Measurements from ENCODE around the gene NCAPD2.

NCAPD2 gene

DNA sequence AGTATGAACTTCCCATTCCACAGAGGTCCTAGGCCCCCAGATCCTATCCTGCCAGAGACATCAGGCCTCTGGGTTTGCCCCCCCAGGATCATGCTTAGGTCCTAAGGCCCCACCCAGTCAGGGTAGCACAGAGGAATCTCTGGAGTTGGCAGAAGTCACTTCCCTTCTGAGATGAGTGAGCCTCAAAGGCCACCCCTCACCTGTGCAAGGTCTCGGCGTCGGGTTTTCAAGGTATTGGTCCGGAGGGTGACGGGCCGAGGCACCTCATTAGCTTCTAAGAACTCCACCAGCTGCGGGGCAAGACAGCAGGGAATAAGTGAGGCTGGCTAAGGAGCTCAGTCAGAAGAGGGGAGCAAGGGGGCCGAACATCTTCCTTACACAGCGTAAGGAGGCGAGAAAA, 69.0 kb downstream of the NCAPD2 start:
- DNase-seq (ENCODE audit: low read depth), result no peak
- TF ChIP-seq, protein P1, sequence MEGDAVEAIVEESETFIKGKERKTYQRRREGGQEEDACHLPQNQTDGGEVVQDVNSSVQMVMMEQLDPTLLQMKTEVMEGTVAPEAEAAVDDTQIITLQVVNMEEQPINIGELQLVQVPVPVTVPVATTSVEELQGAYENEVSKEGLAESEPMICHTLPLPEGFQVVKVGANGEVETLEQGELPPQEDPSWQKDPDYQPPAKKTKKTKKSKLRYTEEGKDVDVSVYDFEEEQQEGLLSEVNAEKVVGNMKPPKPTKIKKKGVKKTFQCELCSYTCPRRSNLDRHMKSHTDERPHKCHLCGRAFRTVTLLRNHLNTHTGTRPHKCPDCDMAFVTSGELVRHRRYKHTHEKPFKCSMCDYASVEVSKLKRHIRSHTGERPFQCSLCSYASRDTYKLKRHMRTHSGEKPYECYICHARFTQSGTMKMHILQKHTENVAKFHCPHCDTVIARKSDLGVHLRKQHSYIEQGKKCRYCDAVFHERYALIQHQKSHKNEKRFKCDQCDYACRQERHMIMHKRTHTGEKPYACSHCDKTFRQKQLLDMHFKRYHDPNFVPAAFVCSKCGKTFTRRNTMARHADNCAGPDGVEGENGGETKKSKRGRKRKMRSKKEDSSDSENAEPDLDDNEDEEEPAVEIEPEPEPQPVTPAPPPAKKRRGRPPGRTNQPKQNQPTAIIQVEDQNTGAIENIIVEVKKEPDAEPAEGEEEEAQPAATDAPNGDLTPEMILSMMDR (conservative IDR thresholded peaks at IDR 0.05; ENCODE audit: low read depth, low read length), result no peak
- H3K4me3 ChIP-seq (ENCODE audit: low read depth, low read length), result no peak overlapping the region

DNA sequence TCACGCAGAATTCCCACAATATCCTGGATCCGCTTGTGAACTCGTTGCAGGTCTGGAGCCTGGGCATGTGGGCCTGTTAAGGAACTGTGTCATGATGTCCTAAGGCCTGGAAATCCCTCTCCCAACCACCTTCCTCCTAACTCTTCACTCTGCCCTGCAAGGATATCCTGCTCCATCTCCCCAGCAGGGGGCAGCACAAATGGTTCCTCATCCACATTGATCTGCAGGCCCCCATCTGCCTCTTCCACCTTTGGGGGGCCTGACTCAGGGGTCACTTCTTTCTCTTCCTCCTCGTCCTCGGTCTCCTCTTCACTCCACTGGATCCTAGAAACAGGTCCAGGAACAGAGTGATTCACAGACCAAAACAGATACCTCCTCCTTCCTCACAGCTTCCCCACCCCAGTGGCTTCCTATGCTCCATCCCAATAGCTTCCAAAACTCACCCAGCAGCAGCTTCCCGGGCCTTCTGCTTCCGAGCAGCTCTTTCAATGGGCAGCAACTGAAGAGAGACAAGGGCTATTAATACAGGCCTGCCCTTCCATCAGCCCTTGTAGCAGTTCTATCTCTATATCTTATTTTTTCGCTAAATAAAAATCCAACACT, 69.6 kb downstream of the NCAPD2 start:
- H3K4me3 ChIP-seq (ENCODE audit: low read depth, low read length), result no peak overlapping the region
- DNase-seq (ENCODE audit: low read depth), result peak; percentile 61
- TF ChIP-seq, protein P1 (conservative IDR thresholded peaks at IDR 0.05; ENCODE audit: low read depth, low read length), result peak; percentile 82

DNA sequence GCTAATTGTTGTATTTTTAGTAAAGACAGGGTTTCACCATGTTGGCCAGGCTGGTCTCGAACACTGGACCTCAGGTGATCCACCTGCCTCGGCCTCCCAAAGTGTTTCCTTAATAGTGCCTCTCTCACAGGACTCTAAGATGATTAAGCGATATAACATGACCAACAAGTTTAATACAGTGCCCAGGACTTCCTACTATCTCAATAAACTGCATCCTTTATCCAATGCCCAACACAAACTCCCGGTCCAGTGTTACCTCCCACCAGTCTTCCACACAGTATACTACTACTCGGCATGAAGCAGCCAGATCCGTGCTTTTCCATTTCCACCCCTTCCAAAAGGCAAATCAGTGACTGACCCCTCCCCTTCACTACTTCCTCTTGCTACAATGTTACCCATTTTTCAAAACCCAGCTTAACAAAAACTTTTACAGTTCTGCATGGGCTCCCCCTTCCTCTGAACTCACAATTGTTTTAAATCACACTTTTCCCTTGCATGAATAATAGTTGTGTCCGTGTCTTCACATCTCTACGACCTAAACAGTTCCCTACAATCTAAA, 73.3 kb downstream of the NCAPD2 start:
- H3K4me3 ChIP-seq (ENCODE audit: low read depth, low read length), result peak overlapping the region; percentile 91
- no peak for DNase-seq (ENCODE audit: low read depth)
- TF ChIP-seq, protein P1 (conservative IDR thresholded peaks at IDR 0.05; ENCODE audit: low read depth, low read length), result no peak

DNA sequence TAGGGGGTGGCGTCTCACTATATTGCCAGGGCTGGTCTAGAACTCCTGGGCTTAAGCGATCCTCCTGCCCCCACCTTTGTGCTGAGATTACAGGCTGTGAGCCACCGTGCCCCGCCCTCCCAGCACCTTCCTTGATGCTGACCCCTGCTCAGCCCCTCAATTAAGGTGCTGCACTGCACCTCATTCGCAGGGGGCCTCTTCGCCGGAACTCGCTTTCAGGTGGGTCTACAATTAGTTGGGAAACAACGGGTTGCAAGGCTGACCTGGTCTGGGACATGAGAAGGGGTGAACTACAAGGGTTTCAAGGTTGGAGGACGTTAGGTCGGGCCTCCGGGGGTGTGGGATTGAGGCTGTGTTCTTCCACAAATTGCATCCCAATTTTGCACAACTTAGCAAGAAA, 75.4 kb downstream of the NCAPD2 start:
- DNase-seq (ENCODE audit: low read depth), result no peak
- TF ChIP-seq, protein P1 (conservative IDR thresholded peaks at IDR 0.05; ENCODE audit: low read depth, low read length), result no peak
- no peak overlapping the region for H3K4me3 ChIP-seq (ENCODE audit: low read depth, low read length)

DNA sequence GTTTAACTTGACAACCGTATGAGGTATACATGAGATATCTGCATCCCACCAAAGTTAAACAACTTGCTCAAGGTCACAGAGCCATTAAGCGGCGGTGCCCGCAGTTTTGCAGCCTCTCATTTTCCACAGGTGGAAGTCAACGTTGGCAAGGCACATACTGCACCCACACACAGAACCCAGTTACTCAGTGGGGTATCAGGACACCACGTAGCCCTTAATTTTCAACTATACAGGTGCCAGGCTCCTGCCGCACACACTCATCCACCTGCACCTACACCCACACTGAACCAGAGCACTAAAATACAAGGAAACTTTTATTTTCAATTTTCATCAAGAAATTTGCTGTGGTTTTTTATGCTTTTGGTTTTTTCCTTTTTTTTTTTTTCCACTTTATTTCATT, 75.9 kb downstream of the NCAPD2 start:
- TF ChIP-seq, protein P1 (conservative IDR thresholded peaks at IDR 0.05; ENCODE audit: low read depth, low read length), result no peak
- H3K4me3 ChIP-seq (ENCODE audit: low read depth, low read length), result no peak overlapping the region
- DNase-seq (ENCODE audit: low read depth), result no peak

DNA sequence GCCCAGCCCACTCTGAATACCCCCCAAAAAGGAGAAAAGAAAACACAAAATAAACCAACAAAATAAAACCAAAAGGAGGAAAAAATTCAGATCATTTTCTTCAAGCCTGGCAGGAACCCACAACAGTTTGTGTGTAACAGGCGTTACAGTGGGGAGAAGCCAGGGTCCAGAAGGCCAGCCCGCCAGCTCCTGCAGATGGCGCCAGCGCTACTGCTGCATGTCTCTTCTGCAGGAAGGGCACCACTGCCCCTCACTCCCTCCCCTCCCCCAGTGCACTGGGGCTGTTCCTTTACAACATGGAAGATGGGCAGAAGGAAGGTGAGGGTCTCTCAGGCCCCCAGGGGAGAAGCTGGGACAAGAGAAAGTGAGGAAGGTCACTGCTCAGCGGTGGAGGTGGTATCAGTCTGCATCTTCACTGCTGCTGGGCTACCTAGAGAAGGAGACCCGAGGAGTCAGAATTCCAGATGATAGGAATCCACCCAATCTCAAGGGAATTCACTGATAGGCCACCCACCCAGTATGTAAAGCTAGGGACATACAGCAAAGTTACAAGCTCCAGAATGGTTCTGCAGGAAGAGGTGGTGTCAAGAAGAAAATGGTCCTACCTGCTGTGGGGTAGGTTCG, 76.5 kb downstream of the NCAPD2 start:
- TF ChIP-seq, protein P1 (conservative IDR thresholded peaks at IDR 0.05; ENCODE audit: low read depth, low read length), result peak; percentile 60
- no peak overlapping the region for H3K4me3 ChIP-seq (ENCODE audit: low read depth, low read length)
- peak; percentile 52 for DNase-seq (ENCODE audit: low read depth)

DNA sequence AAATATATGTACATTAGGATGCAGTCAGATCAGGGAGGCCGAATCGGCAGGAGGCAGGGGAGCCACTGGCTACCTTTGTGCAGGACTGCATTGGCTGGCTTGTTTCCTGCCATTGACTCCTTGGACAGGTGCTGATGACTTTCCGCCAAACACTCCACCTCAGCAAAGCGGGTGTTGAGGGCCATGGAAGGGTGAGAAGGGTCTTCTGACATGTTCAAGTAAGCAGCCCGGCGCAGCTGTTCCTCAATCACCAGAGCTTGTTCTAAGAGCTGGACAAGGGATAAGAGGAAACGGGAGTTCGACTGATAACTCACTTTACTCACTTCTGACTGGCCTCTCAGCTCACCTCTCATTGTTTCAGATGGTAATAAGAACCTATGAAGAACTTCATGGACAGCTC, 79.1 kb downstream of the NCAPD2 start:
- DNase-seq (ENCODE audit: low read depth), result no peak
- TF ChIP-seq, protein P1 (conservative IDR thresholded peaks at IDR 0.05; ENCODE audit: low read depth, low read length), result no peak
- H3K4me3 ChIP-seq (ENCODE audit: low read depth, low read length), result no peak overlapping the region
